D721Med (cell line): ENCODE data around the gene HTR6.

Experiments
- DNase-seq: peaks from one replicate; pipeline ENCODE4 v3.0.0; 2011; ENCODE audit warnings: low spot score; ENCODE audit not compliant: insufficient read length
- FAIRE-seq: peaks from 2 replicates; lab custom pipeline; 2011; peaks lifted over from hg19 to GRCh38; lab: Jason Lieb, UNC
- CTCF ChIP-seq: IDR thresholded peaks from 2 replicates; pipeline ENCODE4 v1.5.1; 2012; ENCODE audit warnings: mild to moderate bottlenecking, control low read depth; ENCODE audit not compliant: insufficient read depth; ENCODE audit errors: missing control alignments

The HTR6 gene

GRCh38 chr1:19698181-19698580, 33.5 kb downstream of the HTR6 start:
- FAIRE-seq, result no peak
- no peak for TF ChIP-seq CTCF
- no peak for DNase-seq

- DNase-seq (no peak), FAIRE-seq (no peak)
- TF ChIP-seq CTCF, result no peak
Measured at GRCh38 chr1:19700079-19700777, 35.6 kb downstream of the HTR6 start.

GRCh38 chr1:19703280-19703679, 38.6 kb downstream of the HTR6 start:
- no peak for TF ChIP-seq CTCF
- no peak for DNase-seq
- FAIRE-seq, result no peak

- peak; percentile 70 for TF ChIP-seq CTCF
- DNase-seq (peak; percentile 28), FAIRE-seq (no peak)
Measured at GRCh38 chr1:19704247-19705113, 39.8 kb downstream of the HTR6 start.

- DNase-seq (no peak), FAIRE-seq (no peak)
- TF ChIP-seq CTCF, result no peak
Measured at GRCh38 chr1:19705464-19705863, 40.8 kb downstream of the HTR6 start.

GRCh38 chr1:19706136-19706535, 41.5 kb downstream of the HTR6 start:
- DNase-seq (no peak), FAIRE-seq (no peak)
- TF ChIP-seq CTCF, result no peak
